Body of pancreas (tissue), 4 donors: ENCODE measurements around the gene C10orf90.

Source experiments
- CTCF ChIP-seq, 7 experiments: fragments of 450-650 bp in 4 of 7; fragments of 200-600 bp in 3 of 7; sonication (generic) in 3 of 7; IDR thresholded peaks; one replicate each; pipeline ENCODE4 v1.5.1; 2016 to 2019; ENCODE audit warnings: antibody characterized with exemption in 7 of 7
- POLR2A ChIP-seq, 3 donors: fragments of 450-650 bp; IDR thresholded peaks; one replicate each; pipeline ENCODE4 v1.6.1; 2016; ENCODE audit warnings: antibody characterized with exemption in 3 of 3, mild to moderate bottlenecking in 2 of 3

GRCh38 chr10:126499744-126500143 lies 170.7 kb downstream of the C10orf90 start:
- TF ChIP-seq CTCF (IDR thresholded peaks at IDR 0.05) (no peak), POLR2A (IDR thresholded peaks at IDR 0.05) (no peak)
